Measurements from ENCODE around the gene UNKL. TPM values are rescaled to one million over a fixed set of nuclear protein-coding genes. Genes with fewer than 3 reads are reported as not detected.

Gene UNKL
- total and polyA plus RNA-seq, 2 of the 8 experiments (the other 6 are each of a cell fraction or from before 2014, with no cell fraction given): 25.1 to 31.8 TPM

DNA sequence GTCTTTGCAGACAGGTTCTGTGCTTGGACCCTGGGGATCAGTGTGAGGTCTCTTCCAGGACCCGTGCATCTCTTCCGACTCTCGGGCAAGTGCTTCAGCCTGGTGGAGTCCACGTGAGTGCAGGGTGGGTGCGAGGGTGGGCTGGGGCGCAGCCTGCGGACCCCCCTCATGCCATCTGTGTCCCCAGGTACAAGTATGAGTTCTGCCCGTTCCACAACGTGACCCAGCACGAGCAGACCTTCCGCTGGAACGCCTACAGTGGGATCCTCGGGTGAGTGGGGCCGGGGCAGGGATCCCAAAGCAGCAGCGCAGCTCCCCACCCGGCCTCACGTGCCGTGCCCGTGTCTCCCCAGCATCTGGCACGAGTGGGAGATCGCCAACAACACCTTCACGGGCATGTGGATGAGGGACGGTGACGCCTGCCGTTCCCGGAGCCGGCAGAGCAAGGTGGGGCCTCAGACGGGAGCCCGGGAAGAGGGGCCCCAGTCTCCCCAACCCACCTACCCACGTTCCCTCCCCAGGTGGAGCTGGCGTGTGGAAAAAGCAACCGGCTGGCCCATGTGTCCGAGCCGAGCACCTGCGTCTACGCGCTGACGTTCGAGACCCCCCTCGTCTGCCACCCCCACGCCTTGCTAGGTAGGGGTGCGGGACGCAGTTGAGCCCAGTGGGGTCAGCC, 52.7 kb downstream of the UNKL start (continued):
- TF ChIP-seq POLR2AphosphoS5 (IDR thresholded peaks at IDR 0.05; ENCODE audit: low read depth, low read length) (no peak), POLR2A (IDR thresholded peaks at IDR 0.05; ENCODE audit: control extremely low read depth in 1 of 2, low read depth in 2 of 2, low read length in 2 of 2) (no peak), TCF12 (IDR thresholded peaks at IDR 0.05; ENCODE audit: low read depth, low read length) (no peak)
